ENCODE data around the gene GABRG1.

Gene GABRG1

GRCh38 chr4:46123913-46124755 is at the start of gene GABRG1:
Gene GABRG1, minus strand, starts transcription at chr4:46124054. Its CDS starts 141 bp downstream, at chr4:46123913.
- Histone ChIP-seq H3K4me1 (ENCODE audit: control insufficient read depth, insufficient read depth, low read length) (peaks cover 8% of the 10 kb centered on the region; the same call in 1 of the 2 replicates), H3K9ac (ENCODE audit: low read depth, low read length) (no peak within 1 kb of the TSS), H3K27ac (ENCODE audit: low read depth, low read length) (no peak within 1 kb of the TSS), H3K36me3 (ENCODE audit: control insufficient read depth, insufficient read depth, low read length) (no peaks in the 10 kb centered on the region), H3K27me3 (ENCODE audit: control insufficient read depth, insufficient read depth, low read length) (no peaks in the 10 kb centered on the region; the same call in 1 of the 2 replicates), H3K9me3 (ENCODE audit: control insufficient read depth, insufficient read depth, low read length) (no peaks in the 10 kb centered on the region), H3K4me3 (ENCODE audit: low read depth, low read length) (peak within 1 kb of the TSS; percentile 64)

GRCh38 chr4:46146993-46147392 is 23.1 kb upstream of the GABRG1 start:
- no peaks in the 10 kb centered on the region for H3K36me3 ChIP-seq (ENCODE audit: control insufficient read depth, insufficient read depth, low read length)
- no peaks in the 10 kb centered on the region for H3K9me3 ChIP-seq (ENCODE audit: control insufficient read depth, insufficient read depth, low read length)
- H3K9ac ChIP-seq (ENCODE audit: low read depth, low read length) = no peak overlapping the region
- no peaks in the 10 kb centered on the region; the same call in 1 of the 2 replicates for H3K4me1 ChIP-seq (ENCODE audit: control insufficient read depth, insufficient read depth, low read length)
- no peak overlapping the region for H3K4me3 ChIP-seq (ENCODE audit: low read depth, low read length)
- H3K27ac ChIP-seq (ENCODE audit: low read depth, low read length) = no peak overlapping the region
- no peaks in the 10 kb centered on the region for H3K27me3 ChIP-seq (ENCODE audit: control insufficient read depth, insufficient read depth, low read length)

- H3K4me1 ChIP-seq (ENCODE audit: control insufficient read depth, insufficient read depth, low read length) = no peaks in the 10 kb centered on the region
- no peak overlapping the region for H3K9ac ChIP-seq (ENCODE audit: low read depth, low read length)
- no peak overlapping the region for H3K4me3 ChIP-seq (ENCODE audit: low read depth, low read length)
Measured at GRCh38 chr4:46131498-46132057, 7.7 kb upstream of the GABRG1 start.

GRCh38 chr4:46124773-46125413 is 1.0 kb upstream of the GABRG1 start:
- Histone ChIP-seq H3K36me3 (ENCODE audit: control insufficient read depth, insufficient read depth, low read length) (no peaks in the 10 kb centered on the region), H3K9ac (ENCODE audit: low read depth, low read length) (no peak overlapping the region), H3K27me3 (ENCODE audit: control insufficient read depth, insufficient read depth, low read length) (no peaks in the 10 kb centered on the region; the same call in 1 of the 2 replicates), H3K9me3 (ENCODE audit: control insufficient read depth, insufficient read depth, low read length) (no peaks in the 10 kb centered on the region), H3K4me1 (ENCODE audit: control insufficient read depth, insufficient read depth, low read length) (peaks cover 8% of the 10 kb centered on the region; the same call in 1 of the 2 replicates), H3K27ac (ENCODE audit: low read depth, low read length) (no peak overlapping the region), H3K4me3 (ENCODE audit: low read depth, low read length) (peak overlapping the region; percentile 64)

More at GRCh38 chr4:46131498-46132057, 7.7 kb upstream of the GABRG1 start:
- Histone ChIP-seq H3K27me3 (ENCODE audit: control insufficient read depth, insufficient read depth, low read length) (no peaks in the 10 kb centered on the region), H3K36me3 (ENCODE audit: control insufficient read depth, insufficient read depth, low read length) (no peaks in the 10 kb centered on the region), H3K27ac (ENCODE audit: low read depth, low read length) (no peak overlapping the region), H3K9me3 (ENCODE audit: control insufficient read depth, insufficient read depth, low read length) (no peaks in the 10 kb centered on the region)

GRCh38 chr4:46081674-46082073 is 42.2 kb downstream of the GABRG1 start:
- Histone ChIP-seq H3K27ac (ENCODE audit: low read depth, low read length) (no peak overlapping the region), H3K9me3 (ENCODE audit: control insufficient read depth, insufficient read depth, low read length) (no peaks in the 10 kb centered on the region)

GRCh38 chr4:46081248-46081647 is 42.6 kb downstream of the GABRG1 start:
- no peaks in the 10 kb centered on the region for H3K36me3 ChIP-seq (ENCODE audit: control insufficient read depth, insufficient read depth, low read length)
- H3K9me3 ChIP-seq (ENCODE audit: control insufficient read depth, insufficient read depth, low read length) = no peaks in the 10 kb centered on the region
- H3K27me3 ChIP-seq (ENCODE audit: control insufficient read depth, insufficient read depth, low read length) = no peaks in the 10 kb centered on the region
- no peaks in the 10 kb centered on the region for H3K4me1 ChIP-seq (ENCODE audit: control insufficient read depth, insufficient read depth, low read length)
- H3K27ac ChIP-seq (ENCODE audit: low read depth, low read length) = no peak overlapping the region
- no peak overlapping the region for H3K9ac ChIP-seq (ENCODE audit: low read depth, low read length)
- no peak overlapping the region for H3K4me3 ChIP-seq (ENCODE audit: low read depth, low read length)

More at GRCh38 chr4:46081674-46082073, 42.2 kb downstream of the GABRG1 start:
- no peak overlapping the region for H3K4me3 ChIP-seq (ENCODE audit: low read depth, low read length)
- H3K27me3 ChIP-seq (ENCODE audit: control insufficient read depth, insufficient read depth, low read length) = no peaks in the 10 kb centered on the region
- H3K36me3 ChIP-seq (ENCODE audit: control insufficient read depth, insufficient read depth, low read length) = no peaks in the 10 kb centered on the region
- H3K4me1 ChIP-seq (ENCODE audit: control insufficient read depth, insufficient read depth, low read length) = no peaks in the 10 kb centered on the region
- no peak overlapping the region for H3K9ac ChIP-seq (ENCODE audit: low read depth, low read length)

GRCh38 chr4:46073778-46074177 is 50.1 kb downstream of the GABRG1 start:
- no peak overlapping the region for H3K9ac ChIP-seq (ENCODE audit: low read depth, low read length)
- no peaks in the 10 kb centered on the region for H3K4me1 ChIP-seq (ENCODE audit: control insufficient read depth, insufficient read depth, low read length)
- no peaks in the 10 kb centered on the region for H3K27me3 ChIP-seq (ENCODE audit: control insufficient read depth, insufficient read depth, low read length)
- H3K4me3 ChIP-seq (ENCODE audit: low read depth, low read length) = no peak overlapping the region
- H3K9me3 ChIP-seq (ENCODE audit: control insufficient read depth, insufficient read depth, low read length) = no peaks in the 10 kb centered on the region
- H3K36me3 ChIP-seq (ENCODE audit: control insufficient read depth, insufficient read depth, low read length) = no peaks in the 10 kb centered on the region
- H3K27ac ChIP-seq (ENCODE audit: low read depth, low read length) = no peak overlapping the region

- no peak overlapping the region for H3K4me3 ChIP-seq (ENCODE audit: low read depth, low read length)
- H3K9ac ChIP-seq (ENCODE audit: low read depth, low read length) = no peak overlapping the region
Measured at GRCh38 chr4:46051392-46051791, 72.5 kb downstream of the GABRG1 start.

GRCh38 chr4:46032056-46032455 is 91.8 kb downstream of the GABRG1 start:
- Histone ChIP-seq H3K4me1 (ENCODE audit: control insufficient read depth, insufficient read depth, low read length) (no peaks in the 10 kb centered on the region), H3K4me3 (ENCODE audit: low read depth, low read length) (no peak overlapping the region), H3K9ac (ENCODE audit: low read depth, low read length) (no peak overlapping the region), H3K27ac (ENCODE audit: low read depth, low read length) (no peak overlapping the region), H3K9me3 (ENCODE audit: control insufficient read depth, insufficient read depth, low read length) (no peaks in the 10 kb centered on the region), H3K36me3 (ENCODE audit: control insufficient read depth, insufficient read depth, low read length) (no peaks in the 10 kb centered on the region), H3K27me3 (ENCODE audit: control insufficient read depth, insufficient read depth, low read length) (no peaks in the 10 kb centered on the region)

More at GRCh38 chr4:46051392-46051791, 72.5 kb downstream of the GABRG1 start:
- Histone ChIP-seq H3K27ac (ENCODE audit: low read depth, low read length) (no peak overlapping the region), H3K27me3 (ENCODE audit: control insufficient read depth, insufficient read depth, low read length) (no peaks in the 10 kb centered on the region), H3K36me3 (ENCODE audit: control insufficient read depth, insufficient read depth, low read length) (no peaks in the 10 kb centered on the region), H3K9me3 (ENCODE audit: control insufficient read depth, insufficient read depth, low read length) (no peaks in the 10 kb centered on the region), H3K4me1 (ENCODE audit: control insufficient read depth, insufficient read depth, low read length) (no peaks in the 10 kb centered on the region)

- Histone ChIP-seq H3K36me3 (ENCODE audit: control insufficient read depth, insufficient read depth, low read length) (no peaks in the 10 kb centered on the region), H3K9me3 (ENCODE audit: control insufficient read depth, insufficient read depth, low read length) (no peaks in the 10 kb centered on the region), H3K9ac (ENCODE audit: low read depth, low read length) (no peak overlapping the region), H3K4me3 (ENCODE audit: low read depth, low read length) (no peak overlapping the region), H3K4me1 (ENCODE audit: control insufficient read depth, insufficient read depth, low read length) (no peaks in the 10 kb centered on the region), H3K27me3 (ENCODE audit: control insufficient read depth, insufficient read depth, low read length) (no peaks in the 10 kb centered on the region), H3K27ac (ENCODE audit: low read depth, low read length) (no peak overlapping the region)
Measured at GRCh38 chr4:46016306-46016705, 107.5 kb downstream of the GABRG1 start.

GRCh38 chr4:45992728-45993127 is 131.1 kb downstream of the GABRG1 start:
- no peaks in the 10 kb centered on the region for H3K36me3 ChIP-seq (ENCODE audit: control insufficient read depth, insufficient read depth, low read length)
- no peaks in the 10 kb centered on the region for H3K27me3 ChIP-seq (ENCODE audit: control insufficient read depth, insufficient read depth, low read length)
- H3K9me3 ChIP-seq (ENCODE audit: control insufficient read depth, insufficient read depth, low read length) = no peaks in the 10 kb centered on the region
- H3K4me3 ChIP-seq (ENCODE audit: low read depth, low read length) = no peak overlapping the region
- H3K27ac ChIP-seq (ENCODE audit: low read depth, low read length) = no peak overlapping the region
- H3K4me1 ChIP-seq (ENCODE audit: control insufficient read depth, insufficient read depth, low read length) = no peaks in the 10 kb centered on the region
- no peak overlapping the region for H3K9ac ChIP-seq (ENCODE audit: low read depth, low read length)
